Right lobe of liver (tissue), 6 donors: ENCODE results near the gene CST6. TPM values are rescaled to one million over a fixed set of nuclear protein-coding genes. Genes with fewer than 3 reads are reported as not detected.
A peak's percentile ranks its signal among the peaks of the same experiment; 100 is the strongest.
"Not testable (repeated sequence)": the region's sequence is repeated elsewhere in the genome, so short reads cannot be mapped to it uniquely, and the experiment has no call there.

ENCODE experiments used
- ATAC-seq, 4 donors: fragments of 200-7000 bp; cut with Tn5 transposase; one replicate each; pipeline ENCODE4 v1.9.1; 2020; ENCODE audit warnings: mild to moderate bottlenecking in 4 of 4, moderate library complexity in 4 of 4
- DNase-seq, 3 donors: peaks; one replicate each; pipeline ENCODE4 v3.0.0-alpha.2; 2020
- H3K27ac ChIP-seq, 3 donors: fragments of 200-600 bp; one replicate each; pipeline ENCODE4 v1.8.0; 2022
- H3K27me3 ChIP-seq, 2 donors: fragments of 200-600 bp; one replicate each; pipeline ENCODE4 v1.8.0; 2022
- H3K36me3 ChIP-seq, 4 donors: fragments of 200-600 bp; sonication (generic) in 1 of 4; one replicate each; pipeline versions ENCODE4 v1.5.1 to v1.8.0; 2017 to 2022; ENCODE audit warnings: control low read depth in 1 of 4
- H3K4me1 ChIP-seq, 4 donors: fragments of 200-600 bp; sonication (generic) in 1 of 4; one replicate each; pipeline versions ENCODE4 v1.5.1 to v1.8.0; 2017 to 2022; ENCODE audit warnings: control low read depth in 1 of 4
- H3K4me3 ChIP-seq, 3 donors: fragments of 200-600 bp; one replicate each; pipeline ENCODE4 v1.8.0; 2022
- H3K9me3 ChIP-seq, 4 donors: fragments of 200-600 bp; sonication (generic) in 1 of 4; one replicate each; pipeline versions ENCODE4 v1.5.1 to v1.8.0; 2017 to 2022; ENCODE audit warnings: control low read depth in 1 of 4
- POLR2A ChIP-seq: fragments of 450-650 bp; IDR thresholded peaks from one replicate; pipeline ENCODE4 v1.6.1; 2017; ENCODE audit warnings: antibody characterized with exemption, mild to moderate bottlenecking
- WGBS: methylation state at CpG from one replicate; pipeline ENCODE4 v1.1.6; 2018; ENCODE audit warnings: low coverage, low lambda C conversion rate; ENCODE audit not compliant: insufficient coverage; ENCODE audit errors: missing lambda C conversion rate; 5-methylcytosine and 5-hydroxymethylcytosine counted together
- intact Hi-C, 2 donors: fragments of 100-400 bp; cut with DNase I; formaldehyde crosslinking; loops; one replicate each; pipeline versions ENCODE4 v1.11.2 to v1.14.1; 2022
- total RNA-seq, 6 experiments: library from RNA; depleted of rRNA in 2 of 6; stranded (reverse); fragments of >200 nt in 2 of 6; fragmentation: NEBNext Ultra II Directional in 3 of 6; extraction: Animal tissue kit (Norgen Biotek cat#: 25700) in 3 of 6; gene quantifications; one replicate each; pipeline versions ENCODE4 v1.1.0 to v1.2.4, GENCODE V29; 2016 to 2023
- TF ChIP-seq, protein P1 (sequence below), 4 donors: fragments of 200-600 bp in 3 of 4; fragments of 450-650 bp in 1 of 4; IDR thresholded peaks; one replicate each; pipeline versions ENCODE4 v1.5.1 to v1.8.0; 2016 to 2022; ENCODE audit warnings: antibody characterized with exemption in 4 of 4, mild to moderate bottlenecking in 2 of 4
- donor health status: DM: no; HTN: yes; CAD: no.
- donor health status: DM: no; HTN: no; CAD: no.
- donor health status: DM: no; HTN: no; CAD: no.
- donor health status: DM: no; HTN: yes; CAD: no.
- donor health status: DM: no; HTN: yes; CAD: no.

Gene CST6
- total RNA-seq, 6 experiments from 2014 or later, result not detected

DNA sequence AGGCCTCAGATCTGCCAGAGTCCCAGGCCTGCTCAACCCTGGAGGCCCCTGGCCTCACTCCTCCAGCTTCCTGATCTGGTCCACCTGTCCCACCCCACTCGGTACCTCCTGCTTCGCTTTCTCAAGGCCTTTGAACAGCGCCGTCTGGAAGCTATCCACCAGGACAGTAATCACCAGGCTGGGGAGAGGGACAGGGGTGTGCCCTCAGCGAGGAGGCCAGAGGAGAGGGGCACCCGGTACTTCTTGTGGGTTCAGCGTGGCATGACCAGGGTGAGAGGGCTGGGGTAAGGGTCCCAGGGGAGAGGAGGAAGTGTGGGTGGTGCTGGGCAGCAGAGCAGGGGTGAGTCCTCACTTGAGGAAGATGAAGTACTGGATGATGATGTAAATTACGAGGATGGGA is 8.4 kb downstream of the CST6 start:
- Histone ChIP-seq H3K27me3 (no peaks in the 10 kb centered on the region), H3K27ac (no peak overlapping the region), H3K36me3 (no peaks in the 10 kb centered on the region), H3K9me3 (no peaks in the 10 kb centered on the region), H3K4me3 (no peak overlapping the region), H3K4me1 (no peaks in the 10 kb centered on the region)
- no peak for TF ChIP-seq POLR2A
- TF ChIP-seq, protein P1, sequence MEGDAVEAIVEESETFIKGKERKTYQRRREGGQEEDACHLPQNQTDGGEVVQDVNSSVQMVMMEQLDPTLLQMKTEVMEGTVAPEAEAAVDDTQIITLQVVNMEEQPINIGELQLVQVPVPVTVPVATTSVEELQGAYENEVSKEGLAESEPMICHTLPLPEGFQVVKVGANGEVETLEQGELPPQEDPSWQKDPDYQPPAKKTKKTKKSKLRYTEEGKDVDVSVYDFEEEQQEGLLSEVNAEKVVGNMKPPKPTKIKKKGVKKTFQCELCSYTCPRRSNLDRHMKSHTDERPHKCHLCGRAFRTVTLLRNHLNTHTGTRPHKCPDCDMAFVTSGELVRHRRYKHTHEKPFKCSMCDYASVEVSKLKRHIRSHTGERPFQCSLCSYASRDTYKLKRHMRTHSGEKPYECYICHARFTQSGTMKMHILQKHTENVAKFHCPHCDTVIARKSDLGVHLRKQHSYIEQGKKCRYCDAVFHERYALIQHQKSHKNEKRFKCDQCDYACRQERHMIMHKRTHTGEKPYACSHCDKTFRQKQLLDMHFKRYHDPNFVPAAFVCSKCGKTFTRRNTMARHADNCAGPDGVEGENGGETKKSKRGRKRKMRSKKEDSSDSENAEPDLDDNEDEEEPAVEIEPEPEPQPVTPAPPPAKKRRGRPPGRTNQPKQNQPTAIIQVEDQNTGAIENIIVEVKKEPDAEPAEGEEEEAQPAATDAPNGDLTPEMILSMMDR (IDR thresholded peaks at IDR 0.05), result no peak
- intact Hi-C loops, result no loop called here
- ATAC-seq, result no peak
- WGBS, result 80% methylated on average over 7 of the region's 8 CpGs
- no peak for DNase-seq

DNA sequence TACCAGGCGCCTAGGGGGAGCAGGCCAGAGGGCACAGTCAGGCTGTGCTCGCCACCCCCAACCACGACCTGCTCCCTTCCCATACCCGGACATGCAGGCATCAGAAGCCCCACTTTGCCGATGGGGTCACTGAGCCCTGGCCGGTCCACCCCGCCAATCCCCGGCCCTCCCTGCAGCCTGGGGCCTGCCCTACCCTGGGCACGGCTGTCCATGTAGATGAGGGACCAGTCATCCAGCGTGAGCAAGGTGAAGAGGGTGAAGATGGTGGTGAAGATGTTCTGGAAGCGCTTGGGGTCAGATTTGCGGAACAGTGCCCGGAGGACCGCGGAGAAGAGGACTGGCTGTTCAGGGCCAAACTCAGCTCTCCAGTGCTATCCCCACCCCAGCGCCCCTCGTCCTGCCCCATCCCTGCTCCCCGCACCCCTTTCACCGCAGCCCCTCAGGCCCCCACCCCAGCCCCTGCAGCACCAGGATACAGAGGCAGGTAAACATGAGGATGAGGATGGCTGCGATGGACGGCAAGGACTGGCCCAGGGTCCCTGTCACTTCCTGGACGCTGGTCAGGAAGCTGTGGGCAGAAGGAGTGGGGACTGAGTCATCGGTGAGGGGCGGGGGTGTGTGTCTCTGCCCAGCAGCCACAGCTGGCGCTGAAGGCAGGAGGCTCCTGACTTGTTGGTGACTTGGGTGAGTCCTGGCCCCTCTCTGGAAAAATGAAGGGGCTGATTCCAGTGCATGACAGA is 9.0 kb downstream of the CST6 start:
- Histone ChIP-seq H3K36me3 (no peaks in the 10 kb centered on the region), H3K4me1 (no peaks in the 10 kb centered on the region), H3K4me3 (no peak overlapping the region), H3K27me3 (no peaks in the 10 kb centered on the region), H3K27ac (no peak overlapping the region), H3K9me3 (no peaks in the 10 kb centered on the region)
- WGBS, result no CpG with 5 or more reads among the region's 25 CpGs
- DNase-seq, result peak in 1 of 3 donors; percentile 38
- intact Hi-C loops, result no loop called here
- ATAC-seq, result peak in 1 of 4 donors; percentile 51
- TF ChIP-seq POLR2A, result no peak
- TF ChIP-seq, protein P1 (IDR thresholded peaks at IDR 0.05), result no peak

DNA sequence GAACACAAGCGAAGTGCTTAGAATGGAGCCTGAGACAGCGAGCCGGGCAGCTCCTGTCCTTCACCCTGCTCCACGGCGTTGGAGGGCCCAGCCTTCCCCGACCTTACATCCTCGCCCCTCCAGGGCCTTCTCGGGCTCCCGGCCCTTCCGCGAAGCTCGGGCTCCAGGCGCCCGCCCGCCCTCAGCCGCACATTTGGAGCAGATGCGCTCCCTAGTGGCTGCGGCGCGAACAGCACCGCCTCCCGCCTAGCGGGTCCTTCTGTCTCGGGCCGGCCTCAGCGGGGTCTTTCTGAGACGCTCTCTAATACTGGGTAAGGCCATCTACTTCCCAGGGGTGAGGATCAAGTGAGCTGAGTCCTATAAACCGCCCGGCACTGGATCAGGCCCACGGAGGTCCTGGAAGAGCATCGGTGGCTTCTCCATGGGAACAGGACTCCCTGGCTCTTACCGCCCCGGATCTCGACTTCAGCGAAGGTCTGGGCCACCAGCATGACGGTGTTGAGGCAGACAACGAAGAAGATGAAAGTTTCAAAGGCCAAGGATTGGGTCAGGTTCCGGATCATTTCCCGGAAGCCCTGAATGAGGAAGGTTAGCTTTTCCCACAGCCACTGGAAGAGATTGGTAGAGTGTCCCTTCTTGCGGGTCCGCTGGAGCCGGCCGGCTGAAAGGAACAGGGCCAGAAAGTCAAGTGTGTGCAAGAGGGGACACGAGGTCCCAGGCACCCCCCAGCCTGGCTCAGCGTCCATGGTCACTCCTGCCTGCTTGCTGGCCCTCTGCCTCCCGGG is 10.8 kb downstream of the CST6 start:
- Histone ChIP-seq H3K9me3 (no peaks in the 10 kb centered on the region), H3K4me1 (no peaks in the 10 kb centered on the region), H3K27me3 (no peaks in the 10 kb centered on the region), H3K27ac (no peak overlapping the region), H3K36me3 (no peaks in the 10 kb centered on the region), H3K4me3 (peak overlapping the region in 1 of 3 donors; percentile 9)
- no peak for TF ChIP-seq POLR2A
- TF ChIP-seq, protein P1 (IDR thresholded peaks at IDR 0.05), result peak; percentile 83 to 94 (median 93)
- intact Hi-C loops, result no loop called here
- DNase-seq (peak; percentile 68 to 76 (median 73)), ATAC-seq (peak; percentile 84 to 97 (median 94))
- WGBS, result 17% methylated on average over 9 of the region's 46 CpGs

DNA sequence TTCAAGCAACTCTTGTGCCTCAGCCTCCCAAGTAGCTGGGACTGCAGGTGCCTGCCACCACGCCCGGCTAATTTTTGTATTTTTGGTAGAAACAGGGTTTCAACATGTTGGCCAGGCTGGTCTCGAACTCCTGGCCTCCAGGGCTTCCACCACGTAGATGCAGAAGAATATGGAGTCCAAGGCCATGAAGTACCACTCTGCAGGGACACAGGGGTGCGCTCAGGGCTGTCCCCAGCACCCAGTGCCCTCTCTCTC is 11.3 kb downstream of the CST6 start:
- H3K27ac ChIP-seq, H3K9me3 ChIP-seq, ATAC-seq, intact Hi-C loops, H3K36me3 ChIP-seq, DNase-seq, H3K4me3 ChIP-seq, H3K4me1 ChIP-seq, H3K27me3 ChIP-seq: not testable (repeated sequence)
- WGBS, result 63% methylated on average over 3 of the region's 5 CpGs

DNA sequence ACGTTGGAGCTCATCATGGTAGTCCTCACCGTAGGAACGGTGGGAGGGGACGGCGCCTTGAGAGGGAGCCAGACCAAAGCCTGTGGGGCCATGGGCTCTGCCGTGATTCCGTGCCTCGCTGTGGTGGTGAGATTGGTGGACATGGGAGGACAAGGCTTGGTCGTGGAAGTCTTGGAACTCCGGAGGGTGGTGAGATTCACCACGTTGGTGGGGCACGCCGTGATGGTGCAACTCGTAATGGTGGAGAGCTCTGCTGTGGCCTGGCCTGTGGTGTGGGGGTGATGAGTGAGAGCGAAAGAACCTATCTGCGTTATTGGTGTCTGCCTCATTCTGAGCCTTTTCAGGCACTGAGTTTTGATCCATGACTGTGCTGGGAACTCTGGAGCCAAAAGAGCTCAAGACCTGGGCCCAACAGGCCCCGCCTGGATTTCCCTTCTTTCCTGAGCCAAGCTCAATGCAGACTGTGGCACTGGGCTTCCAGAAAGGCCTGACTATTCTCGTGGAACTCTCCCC is 14.3 kb downstream of the CST6 start, which contains the start of gene CATSPER1:
TSS of gene CATSPER1 (minus strand) at position 463 of the 513 bp plus-strand sequence. CDS start at position 363, 100 bp downstream.
- Histone ChIP-seq H3K4me1 (no peaks in the 10 kb centered on the region), H3K27me3 (no peaks in the 10 kb centered on the region), H3K9me3 (no peaks in the 10 kb centered on the region), H3K36me3 (no peaks in the 10 kb centered on the region), H3K27ac (no peak within 1 kb of the TSS), H3K4me3 (no peak within 1 kb of the TSS)
- no peak for TF ChIP-seq POLR2A
- TF ChIP-seq, protein P1 (IDR thresholded peaks at IDR 0.05), result no peak
- DNase-seq (no peak), ATAC-seq (no peak)
- WGBS, result 82% methylated on average over 8 of the region's 18 CpGs
- intact Hi-C loops, result no loop called here
